RCC 7860 (cell line): ENCODE results near the gene SAMD4B.
A peak's percentile ranks its signal among the peaks of the same experiment; 100 is the strongest.

ENCODE experiments used
- DNase-seq: peaks from one replicate; pipeline ENCODE4 v3.0.0-alpha.2; 2015; ENCODE audit warnings: low spot score
- FAIRE-seq: peaks from 2 replicates; lab custom pipeline; 2012; peaks lifted over from hg19 to GRCh38; lab: Jason Lieb, UNC

Gene SAMD4B, protein sequence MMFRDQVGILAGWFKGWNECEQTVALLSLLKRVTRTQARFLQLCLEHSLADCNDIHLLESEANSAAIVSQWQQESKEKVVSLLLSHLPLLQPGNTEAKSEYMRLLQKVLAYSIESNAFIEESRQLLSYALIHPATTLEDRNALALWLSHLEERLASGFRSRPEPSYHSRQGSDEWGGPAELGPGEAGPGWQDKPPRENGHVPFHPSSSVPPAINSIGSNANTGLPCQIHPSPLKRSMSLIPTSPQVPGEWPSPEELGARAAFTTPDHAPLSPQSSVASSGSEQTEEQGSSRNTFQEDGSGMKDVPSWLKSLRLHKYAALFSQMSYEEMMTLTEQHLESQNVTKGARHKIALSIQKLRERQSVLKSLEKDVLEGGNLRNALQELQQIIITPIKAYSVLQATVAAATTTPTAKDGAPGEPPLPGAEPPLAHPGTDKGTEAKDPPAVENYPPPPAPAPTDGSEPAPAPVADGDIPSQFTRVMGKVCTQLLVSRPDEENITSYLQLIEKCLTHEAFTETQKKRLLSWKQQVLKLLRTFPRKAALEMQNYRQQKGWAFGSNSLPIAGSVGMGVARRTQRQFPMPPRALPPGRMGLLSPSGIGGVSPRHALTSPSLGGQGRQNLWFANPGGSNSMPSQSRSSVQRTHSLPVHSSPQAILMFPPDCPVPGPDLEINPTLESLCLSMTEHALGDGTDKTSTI

DNA sequence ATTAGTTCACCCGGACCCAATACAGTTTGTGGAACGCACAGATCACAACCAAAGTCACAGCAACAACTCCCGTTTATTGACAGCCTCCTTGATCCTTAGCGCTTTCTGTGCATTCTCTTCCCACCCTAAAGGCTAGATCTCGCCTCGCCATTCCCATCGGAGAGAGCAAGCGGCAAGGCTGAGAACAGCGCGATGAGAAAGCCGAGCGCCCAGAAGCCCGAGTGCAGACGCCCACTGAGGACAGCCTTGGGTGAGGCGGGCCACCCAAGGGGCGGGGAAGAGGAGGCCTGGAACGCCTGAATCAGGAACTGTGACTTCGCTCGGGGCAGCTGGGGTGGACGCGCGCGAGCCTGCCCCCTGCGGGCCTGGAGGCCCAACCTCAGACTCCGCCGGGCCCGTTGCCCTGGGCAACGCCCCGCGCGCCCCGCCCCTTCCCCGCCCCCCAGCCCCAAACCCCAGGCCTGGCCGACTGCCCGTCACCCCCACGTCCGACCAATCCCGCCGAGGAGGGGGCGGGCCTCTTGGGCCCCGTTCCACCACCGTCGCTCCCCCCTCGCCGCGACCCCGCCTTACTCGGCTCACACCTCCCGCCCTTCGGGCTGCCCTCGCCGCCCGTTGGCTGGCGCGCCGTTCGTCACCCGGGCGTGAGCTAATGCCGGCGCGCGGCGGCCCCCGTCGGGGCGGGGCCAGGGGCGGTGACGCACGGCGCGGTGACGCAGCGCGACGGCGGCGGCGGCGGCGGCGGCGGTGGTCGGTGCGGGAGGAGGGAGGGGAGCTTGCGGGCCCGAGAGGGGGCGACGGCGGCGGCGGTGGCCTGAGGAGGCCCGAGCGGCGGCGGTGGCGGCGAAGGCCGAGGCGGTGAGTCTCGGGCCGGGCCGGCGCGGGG lies at the start of gene SAMD4B:
SAMD4B (plus strand) TSS at position 703 of the 886 bp plus-strand sequence. CDS start 14,473 bp downstream, outside the sequence.
- DNase-seq (peak; percentile 89), FAIRE-seq (no peak)

DNA sequence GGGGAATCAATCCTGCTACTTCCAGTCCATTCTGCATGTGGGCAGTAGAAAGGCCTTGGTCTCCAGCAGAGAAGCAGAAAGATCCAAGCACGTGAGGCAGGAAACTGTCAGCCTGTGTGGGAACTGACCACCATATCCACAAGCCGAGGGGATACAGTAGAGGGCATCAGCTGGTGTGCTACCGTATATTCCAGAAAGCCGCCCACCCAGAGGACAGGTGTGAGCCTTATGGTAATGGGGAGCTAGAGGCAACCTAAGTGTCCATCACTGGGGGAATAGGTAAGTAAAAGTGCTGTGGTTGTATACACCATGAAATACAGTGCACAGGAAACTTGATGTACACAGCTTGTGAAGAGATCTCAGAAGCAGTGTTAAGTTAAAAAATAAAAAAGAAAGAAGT lies 48.8 kb upstream of the SAMD4B start:
- FAIRE-seq (no peak), DNase-seq (no peak)

DNA sequence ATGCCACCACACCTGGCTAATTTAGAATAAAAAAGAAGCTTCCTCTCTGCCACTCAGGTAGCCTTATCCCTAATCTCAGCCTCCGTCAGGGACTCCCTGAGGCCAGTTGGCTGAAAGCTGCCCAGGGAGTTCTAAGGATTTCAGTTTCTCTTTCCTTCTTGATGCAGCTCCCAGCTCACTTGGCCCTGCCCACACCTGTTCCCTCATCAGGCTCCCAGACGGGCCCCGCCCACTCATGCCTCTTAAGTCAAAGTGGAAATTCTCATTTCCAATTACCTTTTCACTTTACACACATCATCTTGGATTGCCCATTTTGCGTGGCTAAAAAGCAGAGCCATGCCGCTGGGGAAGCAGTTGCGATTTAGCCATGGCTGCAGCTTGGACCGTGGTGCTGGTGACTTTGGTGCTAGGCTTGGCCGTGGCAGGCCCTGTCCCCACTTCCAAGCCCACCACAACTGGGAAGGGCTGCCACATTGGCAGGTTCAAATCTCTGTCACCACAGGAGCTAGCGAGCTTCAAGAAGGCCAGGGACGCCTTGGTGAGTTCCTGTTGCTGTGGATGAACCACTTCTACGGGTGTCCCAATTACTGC lies 46.1 kb upstream of the SAMD4B start, which contains the start of gene IFNL1:
IFNL1 (plus strand) TSS at position 353 of the 591 bp plus-strand sequence; CDS start at position 368, 15 bp downstream.
- no peak for FAIRE-seq
- no peak for DNase-seq

DNA sequence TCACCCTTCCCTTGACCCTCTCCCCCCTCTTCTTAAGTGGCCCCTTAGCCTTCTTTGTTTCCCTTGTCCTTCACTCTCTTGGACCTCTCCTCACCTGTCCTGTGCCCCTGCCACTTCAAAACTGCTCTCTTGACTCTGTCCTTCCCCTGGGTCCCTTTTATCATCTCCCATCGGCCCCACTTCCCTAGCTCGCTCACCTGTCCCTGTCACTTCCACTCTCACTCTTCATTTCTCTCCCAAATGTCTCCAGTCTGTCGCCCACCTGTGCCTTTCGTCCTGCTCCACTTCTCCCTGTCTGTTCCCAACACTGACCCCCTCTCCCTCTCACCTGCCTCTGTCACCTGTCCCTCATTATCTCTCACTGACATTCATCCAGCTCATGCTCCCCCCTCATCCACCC lies 45.3 kb upstream of the SAMD4B start:
- no peak for DNase-seq
- no peak for FAIRE-seq

GRCh38 chr19:39297931-39298634 lies 44.1 kb upstream of the SAMD4B start:
- DNase-seq = no peak

DNA sequence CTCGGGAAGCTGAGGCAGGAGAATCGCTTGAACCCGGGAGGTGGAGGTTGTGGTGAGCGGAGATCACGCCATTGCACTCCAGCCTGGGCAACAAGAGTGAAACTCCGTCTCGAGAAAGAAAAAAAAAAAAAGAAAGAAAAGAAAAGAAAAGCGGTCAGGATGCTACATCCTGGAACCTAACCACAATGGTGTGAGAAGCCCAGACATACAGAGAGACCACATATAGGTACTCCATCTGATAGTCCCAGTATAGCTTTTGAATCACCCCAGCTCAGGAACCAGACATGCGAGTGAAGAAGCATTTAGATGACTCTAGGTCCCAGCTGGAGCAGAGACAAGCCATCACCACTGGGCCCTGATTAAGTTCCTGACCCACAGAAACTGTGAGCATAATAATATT lies 42.8 kb upstream of the SAMD4B start:
- no peak for FAIRE-seq
- no peak for DNase-seq

More at GRCh38 chr19:39297931-39298634, 44.1 kb upstream of the SAMD4B start:
- FAIRE-seq = no peak

GRCh38 chr19:39299832-39300231 lies 42.4 kb upstream of the SAMD4B start:
- no peak for FAIRE-seq
- DNase-seq = no peak

DNA sequence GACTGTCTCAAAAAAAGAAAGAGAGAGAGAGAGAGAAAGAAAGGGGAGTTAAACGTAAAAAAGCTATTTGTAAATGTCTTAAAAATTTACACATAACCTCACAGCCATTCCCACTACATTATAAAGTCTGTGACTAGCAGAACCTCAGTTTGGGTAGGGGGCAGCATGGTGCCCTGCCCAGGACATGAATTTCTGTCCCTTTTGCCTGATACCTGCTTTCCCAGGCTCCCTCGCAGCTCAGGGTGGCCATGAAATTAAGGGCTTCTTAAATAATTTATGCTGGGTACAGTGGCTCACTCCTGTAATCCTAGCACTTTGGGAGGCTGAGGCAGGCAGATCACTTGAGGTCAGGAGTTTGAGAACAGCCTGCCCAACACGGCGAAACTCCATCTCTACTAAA lies 41.2 kb upstream of the SAMD4B start:
- FAIRE-seq (no peak), DNase-seq (no peak)

DNA sequence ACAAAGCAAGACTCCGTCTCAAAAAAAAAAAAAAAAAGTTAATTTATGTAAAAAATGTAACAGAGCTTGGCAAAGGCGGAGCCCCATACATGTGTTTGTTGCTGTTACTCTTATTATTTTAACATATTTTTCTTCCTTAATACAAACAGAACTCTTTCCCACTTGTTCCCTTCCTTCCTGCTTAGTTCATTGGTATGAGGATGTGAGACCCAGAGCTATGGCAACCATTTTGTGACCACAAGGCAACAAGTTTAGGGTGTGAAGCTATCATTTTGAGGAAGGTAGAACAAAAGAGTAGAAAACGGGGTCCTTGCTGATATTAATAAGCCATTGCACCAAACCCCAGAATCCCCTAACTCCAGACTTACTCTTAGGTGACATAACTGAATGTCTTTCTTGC lies 40.7 kb upstream of the SAMD4B start:
- no peak for FAIRE-seq
- no peak for DNase-seq

DNA sequence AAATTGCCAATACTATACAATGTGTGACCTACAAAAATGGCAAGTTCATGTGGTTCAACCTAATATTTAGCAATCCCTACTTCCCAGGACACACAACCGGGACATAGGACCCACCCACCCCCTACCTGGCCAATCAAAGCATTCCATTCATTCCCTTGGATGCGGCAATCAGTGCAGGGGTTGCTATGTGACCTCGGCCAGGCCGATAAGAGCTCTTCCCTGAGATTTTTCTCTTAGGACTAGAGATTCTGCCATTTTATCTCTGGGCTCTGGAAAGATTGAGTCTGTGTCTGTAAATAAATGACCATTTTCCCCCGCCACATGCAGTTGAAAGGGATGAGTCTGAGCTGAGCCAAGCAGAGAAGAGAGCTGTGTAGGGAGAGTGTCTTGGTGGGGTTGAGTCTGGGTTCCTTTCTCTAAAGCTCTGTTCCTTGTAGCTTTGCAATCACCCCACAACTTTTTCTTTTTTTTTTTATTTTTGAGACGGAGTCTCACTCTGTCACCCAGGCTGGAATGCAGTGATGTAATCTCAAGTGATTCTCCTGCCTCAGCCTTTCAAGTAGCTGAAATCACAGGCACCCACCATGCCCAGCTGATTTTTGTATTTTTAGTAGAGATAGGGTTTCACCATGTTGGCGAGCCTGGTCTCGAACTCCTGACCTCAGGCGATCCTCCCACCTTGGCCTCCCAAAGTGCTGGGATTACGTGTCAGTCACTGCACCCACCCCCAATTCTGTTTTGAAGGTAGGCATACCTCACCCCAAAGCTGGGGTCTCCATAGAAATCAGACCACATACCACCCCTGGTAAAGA lies 38.6 kb upstream of the SAMD4B start:
- DNase-seq (no peak), FAIRE-seq (no peak)

DNA sequence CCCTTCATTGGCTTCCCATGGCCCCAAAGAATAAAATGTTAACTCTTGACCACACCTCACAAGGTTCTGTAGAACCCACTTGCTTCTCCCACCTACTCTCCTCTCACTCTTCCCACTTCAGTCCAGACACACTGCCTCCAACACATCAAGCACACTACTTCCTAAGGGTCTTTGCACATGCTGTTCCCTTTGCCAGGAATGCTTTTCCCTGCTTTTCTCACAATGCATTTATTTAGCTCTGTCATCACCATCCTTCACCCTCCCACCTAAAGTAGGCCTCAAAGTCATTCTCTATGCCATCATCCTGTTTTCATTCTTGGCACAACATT lies 38.1 kb upstream of the SAMD4B start:
- no peak for DNase-seq
- no peak for FAIRE-seq

- DNase-seq = no peak
- FAIRE-seq = no peak
Measured at GRCh38 chr19:39304701-39305571, 37.3 kb upstream of the SAMD4B start.

DNA sequence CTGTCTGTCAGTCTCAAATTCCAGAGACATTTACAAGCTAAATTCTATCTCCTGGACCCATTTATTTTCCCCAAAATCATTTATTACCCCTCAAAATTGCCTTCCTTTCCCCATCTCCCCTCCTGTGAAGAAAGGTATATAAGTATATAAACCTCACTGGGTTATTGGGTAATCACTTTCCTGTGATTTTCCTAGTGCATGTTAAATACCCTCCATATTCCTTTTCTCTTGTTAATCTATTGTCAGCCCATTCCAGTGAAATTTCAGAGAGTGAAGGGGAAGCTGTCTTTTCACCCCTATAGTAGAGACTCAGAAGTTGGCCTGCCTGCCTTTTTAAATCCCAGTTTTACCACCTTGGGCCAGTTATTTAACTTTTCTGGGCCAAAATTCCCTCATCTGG lies 36.1 kb upstream of the SAMD4B start:
- DNase-seq (no peak), FAIRE-seq (no peak)

DNA sequence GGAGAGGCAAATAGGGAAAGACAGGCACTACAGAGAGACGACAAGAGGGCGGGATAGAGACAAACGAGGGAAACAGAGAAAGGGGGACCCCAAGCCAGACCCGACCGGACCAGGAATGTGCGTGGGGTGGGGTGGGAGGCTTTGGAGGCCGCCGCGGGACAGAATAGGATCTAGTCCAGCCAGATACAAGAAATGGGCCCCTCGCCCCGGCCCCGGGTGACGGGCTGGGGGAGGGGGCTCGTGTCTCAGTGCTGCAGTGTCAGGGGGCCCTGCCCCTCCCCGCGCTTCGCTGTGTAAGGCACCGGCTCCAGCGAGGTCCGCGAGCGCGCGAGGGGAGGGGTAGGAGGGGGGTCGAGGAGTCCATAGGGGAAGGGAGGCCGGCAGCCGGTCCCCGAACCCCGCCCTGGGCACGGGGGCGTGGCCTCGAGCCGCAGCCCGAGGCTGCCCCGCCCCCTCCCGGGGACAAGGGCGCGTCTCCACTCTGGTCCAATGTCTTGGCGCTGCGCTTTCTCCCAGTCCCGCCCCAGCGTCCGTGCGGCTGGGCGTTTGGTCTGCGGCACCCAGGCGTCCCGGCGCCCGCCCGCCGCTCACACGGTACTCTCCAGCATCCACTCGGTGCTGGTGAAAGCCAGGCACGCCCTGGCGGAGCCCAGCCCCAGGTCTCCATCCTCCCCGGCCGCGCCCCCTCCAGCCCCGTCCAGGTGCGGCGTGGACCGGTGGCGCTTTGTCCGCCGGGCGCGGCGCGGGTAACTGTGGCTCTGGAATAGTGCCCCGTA lies 35.0 kb upstream of the SAMD4B start:
- no peak for DNase-seq
- no peak for FAIRE-seq

GRCh38 chr19:39307822-39308530 lies 34.2 kb upstream of the SAMD4B start:
- no peak for FAIRE-seq
- no peak for DNase-seq

DNA sequence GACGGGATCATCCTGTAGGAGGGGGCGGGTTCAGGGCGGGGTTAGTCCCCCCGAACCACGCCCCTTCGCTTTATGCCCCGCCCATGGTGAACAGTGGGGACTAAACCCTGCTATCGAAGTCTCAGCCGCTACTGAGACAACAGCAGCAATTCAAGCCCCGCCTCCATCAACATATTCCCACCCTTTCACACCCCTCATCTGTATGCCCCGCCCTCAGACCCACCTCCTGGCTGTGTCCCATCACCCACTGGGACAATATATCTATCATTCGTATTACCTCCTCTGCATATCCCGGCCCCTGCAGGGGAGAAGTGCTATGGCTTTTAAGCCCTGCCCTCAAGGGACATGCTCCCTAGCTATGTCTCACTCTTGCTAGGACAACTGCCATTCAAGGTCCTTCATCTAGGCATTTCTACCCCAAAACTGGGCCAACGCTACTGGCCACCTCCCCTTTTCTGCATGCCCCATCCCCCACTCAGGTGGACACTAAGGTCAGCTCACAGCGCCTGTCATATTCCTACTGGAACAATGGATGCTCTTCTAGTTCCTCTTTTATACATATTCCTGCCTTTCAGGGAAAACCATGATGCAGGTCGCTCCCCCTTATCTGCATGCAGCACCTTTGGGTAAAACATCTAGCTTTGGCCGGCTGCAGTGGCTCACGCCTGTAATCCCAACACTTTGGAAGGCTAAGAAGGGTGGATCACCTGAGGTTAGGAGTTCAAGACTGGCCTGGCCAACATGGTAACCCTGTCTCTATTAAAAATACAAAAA lies 33.5 kb upstream of the SAMD4B start:
- FAIRE-seq (no peak), DNase-seq (no peak)
